Mesothelial cell of epicardium (in vitro differentiated cells): Measurements from ENCODE around the gene CTU2. TPM values are rescaled to one million over a fixed set of nuclear protein-coding genes. Genes with fewer than 3 reads are reported as not detected.

Source experiments
- DNase-seq, 2 experiments: peaks; one replicate each; pipeline ENCODE4 v3.0.0; 2021; ENCODE audit warnings: low spot score in 2 of 2; ENCODE audit not compliant: unreplicated experiment in 2 of 2
- H3K27ac Mint-ChIP-seq: 2 replicates; pipeline ENCODE4 v1.8.0; 2021; ENCODE audit warnings: mixed read lengths
- H3K27me3 Mint-ChIP-seq: 2 replicates; pipeline ENCODE4 v1.8.0; 2021; ENCODE audit warnings: low read depth, mixed read lengths
- H3K36me3 Mint-ChIP-seq: 2 replicates; pipeline ENCODE4 v1.8.0; 2021; ENCODE audit warnings: mixed read lengths
- H3K4me1 Mint-ChIP-seq: 2 replicates; pipeline ENCODE4 v1.8.0; 2021; ENCODE audit warnings: mixed read lengths
- H3K4me3 Mint-ChIP-seq: 2 replicates; pipeline ENCODE4 v1.8.0; 2021; ENCODE audit warnings: mild to moderate bottlenecking, moderate library complexity, mixed read lengths
- H3K9me3 Mint-ChIP-seq: 2 replicates; pipeline ENCODE4 v1.8.0; 2021; ENCODE audit warnings: mixed read lengths
- CTCF ChIP-seq: fragments of 200-600 bp; sonication (generic); IDR thresholded peaks from one replicate; pipeline ENCODE4 v1.5.0; 2021; ENCODE audit warnings: antibody characterized with exemption; ENCODE audit not compliant: unreplicated experiment
- total RNA-seq: library from RNA; stranded (reverse); gene quantifications from 3 replicates; pipeline ENCODE4 v1.2.1, GENCODE V29; 2021

CTU2 gene
- total RNA-seq, 1 donor from 2014 or later, result 22.2 TPM

- no peak overlapping the region for H3K4me3 Mint-ChIP-seq
- DNase-seq, result no peak
- peaks cover 2% of the 10 kb centered on the region for H3K4me1 Mint-ChIP-seq
- H3K9me3 Mint-ChIP-seq, result no peaks in the 10 kb centered on the region
- TF ChIP-seq CTCF, result no peak
- peaks cover 4% of the 10 kb centered on the region for H3K36me3 Mint-ChIP-seq
- no peak overlapping the region for H3K27ac Mint-ChIP-seq
- no peaks in the 10 kb centered on the region for H3K27me3 Mint-ChIP-seq
Measured at GRCh38 chr16:88712362-88712979, 6.2 kb downstream of the CTU2 start.

- no peaks in the 10 kb centered on the region for H3K4me1 Mint-ChIP-seq
- no peak for TF ChIP-seq CTCF
- H3K36me3 Mint-ChIP-seq, result peaks cover 8% of the 10 kb centered on the region
- H3K9me3 Mint-ChIP-seq, result no peaks in the 10 kb centered on the region
- H3K27me3 Mint-ChIP-seq, result no peaks in the 10 kb centered on the region
- DNase-seq, result no peak
- H3K4me3 Mint-ChIP-seq, result no peak overlapping the region
- H3K27ac Mint-ChIP-seq, result no peak overlapping the region
Measured at GRCh38 chr16:88713054-88713453, 6.8 kb downstream of the CTU2 start.

GRCh38 chr16:88713568-88714419 lies 7.5 kb downstream of the CTU2 start:
- Mint-ChIP-seq H3K27ac (no peak overlapping the region), H3K36me3 (peaks cover 11% of the 10 kb centered on the region), H3K27me3 (no peaks in the 10 kb centered on the region), H3K4me1 (no peaks in the 10 kb centered on the region), H3K4me3 (no peak overlapping the region), H3K9me3 (no peaks in the 10 kb centered on the region)
- TF ChIP-seq CTCF, result no peak
- no peak for DNase-seq

- peaks cover 14% of the 10 kb centered on the region for H3K36me3 Mint-ChIP-seq
- H3K9me3 Mint-ChIP-seq, result no peaks in the 10 kb centered on the region
- H3K27ac Mint-ChIP-seq, result no peak overlapping the region
- no peak for TF ChIP-seq CTCF
- H3K27me3 Mint-ChIP-seq, result no peaks in the 10 kb centered on the region
- no peak for DNase-seq
- no peaks in the 10 kb centered on the region for H3K4me1 Mint-ChIP-seq
- H3K4me3 Mint-ChIP-seq, result no peak overlapping the region
Measured at GRCh38 chr16:88714420-88715302, 8.4 kb downstream of the CTU2 start.

- no peak for DNase-seq
- Mint-ChIP-seq H3K4me1 (no peaks in the 10 kb centered on the region), H3K27me3 (no peaks in the 10 kb centered on the region), H3K36me3 (peaks cover 19% of the 10 kb centered on the region), H3K4me3 (no peak overlapping the region), H3K27ac (no peak overlapping the region), H3K9me3 (no peaks in the 10 kb centered on the region)
- no peak for TF ChIP-seq CTCF
Measured at GRCh38 chr16:88715312-88716190, 9.2 kb downstream of the CTU2 start.
